NOMO-1 treated with DMSO at 0.1 percent for 48 hours (cell line): Measurements from ENCODE around the gene CTPS2.
A peak's percentile ranks its signal among the peaks of the same experiment; 100 is the strongest.
"Not testable (repeated sequence)": the region's sequence is repeated elsewhere in the genome, so short reads cannot be mapped to it uniquely, and the experiment has no call there.

Experiments used
- DNase-seq: peaks from one replicate; lab custom pipeline; 2025; ENCODE audit not compliant: unreplicated experiment; lab: John Stamatoyannopoulos, UW

Gene CTPS2

DNA sequence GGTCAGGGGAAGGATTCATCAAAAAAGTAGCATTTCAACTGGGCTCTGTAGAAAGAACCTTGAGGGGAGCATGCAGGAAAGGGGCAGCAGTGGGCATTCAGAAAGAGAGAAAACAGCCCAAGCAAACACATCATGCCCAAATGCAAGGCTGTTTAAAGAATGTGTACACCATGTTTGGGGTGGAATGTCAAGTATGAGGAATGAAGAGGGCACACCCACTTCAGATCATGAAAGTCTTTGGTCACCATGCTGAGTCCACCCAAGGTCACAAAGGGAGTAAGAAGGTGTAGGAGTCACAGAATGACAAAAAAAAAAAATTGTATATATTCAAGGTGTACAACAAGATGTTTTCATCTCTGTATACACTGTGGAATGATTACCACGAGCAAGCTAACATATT lies 53.1 kb downstream of the CTPS2 start:
- no peak for DNase-seq

DNA sequence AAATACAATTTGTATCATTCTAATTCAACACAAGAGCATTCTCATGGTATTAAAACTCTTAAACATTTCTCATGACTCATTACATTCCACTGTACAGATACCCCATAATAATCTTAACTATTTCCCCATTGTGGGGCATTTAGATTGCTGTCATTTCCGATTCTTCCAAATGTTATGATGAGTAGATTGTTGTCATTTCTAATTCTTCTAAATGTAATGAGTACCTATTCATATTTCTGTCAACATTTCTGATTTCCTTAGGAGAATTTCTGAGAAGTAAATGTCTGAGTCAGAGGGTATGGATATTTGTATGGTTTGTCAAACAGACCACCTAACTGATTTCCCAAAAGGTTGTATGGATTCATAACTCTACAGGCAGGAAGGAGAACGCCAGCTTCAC lies 54.2 kb downstream of the CTPS2 start:
- DNase-seq, result no peak

- DNase-seq, result no peak
Measured at GRCh38 chrX:16654093-16654492, 58.4 kb downstream of the CTPS2 start.

GRCh38 chrX:16653424-16653823 lies 59.0 kb downstream of the CTPS2 start:
- no peak for DNase-seq

- no peak for DNase-seq
Measured at GRCh38 chrX:16651391-16652024, 61.0 kb downstream of the CTPS2 start.

DNA sequence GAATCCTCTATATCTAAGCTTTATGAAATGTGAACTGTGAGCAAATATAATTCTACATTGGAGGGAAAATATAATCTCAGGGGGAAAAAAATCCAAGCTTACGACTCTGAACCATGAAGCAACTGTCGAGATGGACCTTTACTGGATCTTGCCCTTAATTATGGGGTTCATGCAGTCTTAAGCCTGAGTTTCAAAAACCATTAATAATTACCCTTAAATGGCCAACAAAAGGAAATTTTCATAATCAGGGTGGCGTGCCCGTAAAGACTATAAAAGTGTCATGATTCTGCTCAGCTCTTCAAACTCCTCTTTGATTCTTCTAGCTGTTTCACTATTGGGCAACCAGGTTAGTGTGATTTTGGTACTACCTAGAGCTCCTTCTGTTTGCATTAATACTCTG lies 62.6 kb downstream of the CTPS2 start, which contains the start of gene S100G:
Gene S100G (plus strand): TSS at position 301 of the 400 bp plus-strand sequence. CDS start 849 bp downstream, outside the sequence.
- DNase-seq, result no peak

GRCh38 chrX:16646366-16647138 lies 65.9 kb downstream of the CTPS2 start:
- DNase-seq, result peak; percentile 67

DNA sequence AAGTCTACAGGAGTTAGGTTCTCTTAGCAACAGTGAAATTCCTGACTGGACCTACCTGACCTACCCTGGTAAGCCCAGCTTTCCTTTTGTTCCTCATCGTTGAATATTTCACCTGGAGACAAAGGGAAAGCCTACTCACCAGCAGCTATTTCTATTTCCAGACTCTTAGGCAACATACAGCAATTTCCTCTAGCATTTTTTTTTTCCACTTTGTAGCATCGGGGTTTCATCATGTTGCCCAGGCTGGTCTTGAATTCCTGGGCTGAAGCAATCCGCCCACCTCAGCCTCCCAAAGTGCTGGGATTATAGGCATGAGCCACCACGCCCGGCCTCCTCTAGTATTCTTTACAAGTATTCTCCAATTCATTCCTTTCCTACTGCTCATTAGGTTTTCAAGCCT lies 69.3 kb downstream of the CTPS2 start:
- peak; percentile 41 for DNase-seq

GRCh38 chrX:16640823-16641222 lies 71.6 kb downstream of the CTPS2 start:
- DNase-seq, result no peak

GRCh38 chrX:16639966-16640365 lies 72.5 kb downstream of the CTPS2 start:
- DNase-seq, result no peak

DNA sequence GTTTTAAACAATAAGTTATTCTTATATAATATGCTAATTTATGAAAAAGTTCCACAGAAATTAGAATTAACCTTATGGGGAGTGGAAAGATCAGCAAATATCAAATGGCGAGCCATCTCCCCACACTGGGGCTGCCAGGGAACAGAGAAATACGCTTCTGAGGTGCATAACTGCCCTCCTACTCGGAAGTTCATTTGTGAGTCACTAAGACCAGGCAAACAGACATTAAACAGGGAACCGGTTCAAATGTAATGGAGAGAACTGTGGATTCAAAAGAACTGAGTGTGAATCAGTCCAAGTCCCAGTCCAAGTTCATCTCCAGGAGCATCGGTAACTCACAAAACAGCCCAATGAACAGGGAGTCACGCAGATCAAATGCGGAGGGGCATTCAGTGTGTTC lies 73.9 kb downstream of the CTPS2 start:
- DNase-seq, result no peak

DNA sequence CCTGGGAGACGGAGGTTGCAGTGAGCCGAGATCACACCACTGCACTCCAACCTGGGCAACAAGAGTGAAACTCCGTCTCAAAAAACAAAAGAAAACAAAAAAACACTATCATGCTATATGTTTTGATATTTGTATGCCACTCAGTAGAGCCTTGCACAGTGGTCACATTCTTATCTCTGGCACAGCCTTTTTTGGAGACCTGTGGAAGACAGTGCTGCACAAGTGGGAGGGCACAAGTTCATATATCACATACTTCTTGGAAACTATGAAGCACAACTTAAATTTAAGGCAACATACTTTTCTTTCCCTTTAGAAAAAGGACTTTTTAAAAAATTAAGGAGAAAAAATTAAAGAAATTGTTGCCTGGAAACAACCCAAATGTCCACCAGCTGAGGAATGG lies 76.9 kb downstream of the CTPS2 start:
- no peak for DNase-seq

GRCh38 chrX:16635040-16635439 lies 77.4 kb downstream of the CTPS2 start:
- DNase-seq, result no peak

DNA sequence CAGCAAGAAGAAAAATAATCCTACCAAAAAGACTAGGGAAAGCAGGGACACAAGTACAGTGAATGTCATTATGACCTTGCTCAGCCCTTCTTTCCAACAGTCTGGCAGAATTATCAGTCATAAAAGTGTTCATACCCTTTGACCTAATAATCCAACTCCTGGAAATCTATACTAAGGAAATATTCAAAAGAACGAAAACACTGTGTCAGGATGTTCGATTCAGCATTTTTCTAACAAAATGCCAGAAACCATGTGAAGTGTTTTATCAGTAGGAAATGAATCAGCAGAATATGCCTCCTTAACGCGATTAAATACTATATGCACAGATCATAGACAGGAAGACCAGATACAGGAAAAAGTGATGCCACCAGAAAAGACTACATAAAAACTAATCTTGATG lies 78.7 kb downstream of the CTPS2 start:
- no peak for DNase-seq

DNA sequence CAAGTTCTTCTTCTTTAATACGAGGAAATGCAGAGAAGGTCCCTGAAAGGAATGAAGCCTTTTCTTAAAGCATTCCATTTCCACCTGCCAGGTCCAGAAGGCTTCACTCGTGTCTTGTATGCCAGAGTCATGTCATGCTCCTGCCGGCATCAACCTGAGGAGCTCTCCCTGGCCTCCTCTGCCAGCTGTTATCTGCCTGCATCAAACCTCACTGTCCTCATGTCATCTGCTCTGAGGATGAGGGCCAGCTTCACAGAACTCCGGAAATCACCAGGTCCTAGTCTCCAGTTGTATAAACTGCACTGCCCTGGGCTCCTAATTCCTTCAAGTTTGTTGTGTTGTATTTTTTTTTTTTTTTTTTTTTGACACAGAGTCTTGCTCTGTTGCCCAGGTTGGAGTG lies 82.6 kb downstream of the CTPS2 start:
- DNase-seq, result no peak

- DNase-seq, result no peak
Measured at GRCh38 chrX:16628946-16629595, 83.4 kb downstream of the CTPS2 start.

DNA sequence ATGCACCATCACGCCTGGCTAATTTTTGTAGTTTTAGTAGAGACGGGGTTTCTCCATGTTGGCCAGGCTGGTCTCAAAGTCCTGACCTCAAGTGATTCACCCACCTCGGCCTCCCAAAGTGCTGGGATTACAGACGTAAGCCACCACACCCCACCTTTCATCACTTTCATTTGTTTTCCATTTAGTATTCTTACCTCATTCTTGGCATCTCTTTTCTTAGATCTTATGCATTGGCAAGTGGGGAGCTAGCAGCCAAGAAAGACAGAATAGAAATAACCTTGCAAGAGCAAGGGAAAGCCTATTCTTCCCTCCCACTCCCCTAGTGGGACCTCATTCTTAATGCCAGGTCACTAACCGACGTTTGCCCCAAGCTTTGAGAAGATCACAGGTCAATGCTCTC lies 84.0 kb downstream of the CTPS2 start:
- not testable (repeated sequence) for DNase-seq

DNA sequence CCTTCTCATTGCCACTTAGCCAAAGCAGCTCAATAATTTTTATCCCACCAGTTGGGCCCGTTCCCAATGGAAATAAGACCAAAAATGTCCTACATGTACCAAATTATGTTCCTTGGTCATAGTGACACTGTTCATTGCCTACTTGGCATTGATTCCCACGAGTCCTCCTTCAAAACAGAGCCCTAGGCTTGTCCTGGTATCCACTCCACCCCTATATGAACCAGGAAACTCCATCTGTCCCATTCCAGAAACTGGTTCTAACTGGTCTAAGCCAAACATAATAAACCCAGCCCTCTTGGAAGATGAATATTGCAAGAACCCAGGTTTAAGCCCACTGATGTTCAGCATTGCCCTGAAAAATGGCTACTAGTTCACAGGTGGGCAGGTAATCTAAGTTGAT lies 93.4 kb downstream of the CTPS2 start:
- DNase-seq, result no peak

- no peak for DNase-seq
Measured at GRCh38 chrX:16618422-16618821, 94.0 kb downstream of the CTPS2 start.

- no peak for DNase-seq
Measured at GRCh38 chrX:16617382-16617781, 95.1 kb downstream of the CTPS2 start.

DNA sequence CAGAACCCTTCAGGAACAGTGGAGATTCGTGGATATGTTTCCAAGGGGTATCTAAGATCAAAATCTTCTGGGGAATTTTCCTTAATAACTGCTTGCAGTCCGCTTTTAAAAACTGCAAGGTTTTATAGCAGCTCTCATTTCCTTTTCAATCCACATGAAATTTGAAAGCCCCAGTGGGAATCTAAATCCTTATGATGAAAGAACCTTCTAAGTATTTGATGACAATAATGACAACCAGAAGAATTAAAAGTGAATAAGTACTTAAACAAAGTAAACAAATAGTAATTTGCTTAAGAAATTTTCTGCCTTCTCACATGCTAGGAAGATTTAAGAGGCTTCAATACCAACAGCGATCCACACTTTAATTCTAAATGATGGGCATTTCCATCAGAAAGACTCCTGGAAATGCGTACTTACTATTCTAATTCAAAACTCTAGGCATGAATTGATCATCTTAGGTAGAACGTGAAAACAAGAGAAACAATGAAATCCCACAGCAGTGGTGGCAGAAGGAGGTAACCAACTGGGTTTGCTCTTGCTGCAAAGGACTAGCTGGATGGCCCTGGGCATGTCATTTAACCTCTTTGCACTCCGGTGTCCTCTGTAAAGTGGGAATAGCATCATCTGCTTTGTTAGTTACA lies 100.1 kb downstream of the CTPS2 start:
- DNase-seq, result no peak

- not testable (repeated sequence) for DNase-seq
Measured at GRCh38 chrX:16610654-16611053, 101.8 kb downstream of the CTPS2 start.
